ENCODE measurements around the gene GRK2. TPM values are rescaled to one million over a fixed set of nuclear protein-coding genes. Genes with fewer than 3 reads are reported as not detected.

Gene GRK2
- total RNA-seq, 1 donor from 2014 or later: 30.0 TPM

GRCh38 chr11:67281552-67282150 lies 15.4 kb downstream of the GRK2 start:
- Histone ChIP-seq H3K79me2 (ENCODE audit: low read depth) (peaks cover 4% of the 10 kb centered on the region), H3K36me3 (no peaks in the 10 kb centered on the region), H2AFZ (replicated peaks) (no peak overlapping the region), H4K20me1 (ENCODE audit: low read depth) (peaks cover 14% of the 10 kb centered on the region), H3K4me1 (peaks cover 12% of the 10 kb centered on the region), H3K9ac (no peak overlapping the region), H3F3A (ENCODE audit: low read depth) (peaks cover 8% of the 10 kb centered on the region), H3K9me3 (ENCODE audit: low read depth) (no peaks in the 10 kb centered on the region), H3K27me3 (no peaks in the 10 kb centered on the region), H3K4me3 (no peak overlapping the region), H3K4me2 (no peak overlapping the region), H3K27ac (no peak overlapping the region)
- Mint-ChIP-seq H3K36me3 (peaks cover 7% of the 10 kb centered on the region), H3K4me3 (no peak overlapping the region), H3K4me1 (peaks cover 4% of the 10 kb centered on the region), H3K27ac (no peak overlapping the region), H3K27me3 (ENCODE audit: insufficient read depth, low read depth) (peaks cover 5% of the 10 kb centered on the region), H3K9me3 (no peaks in the 10 kb centered on the region)
- no peak for TF ChIP-seq EZH2 (IDR thresholded peaks at IDR 0.05)
- TF ChIP-seq CTCF (IDR thresholded peaks at IDR 0.05): no peak
- no peak for TF ChIP-seq EZH2phosphoT487 (IDR thresholded peaks at IDR 0.05)
- DNase-seq (ENCODE audit: low spot score): no peak

- H3K27me3 ChIP-seq: no peaks in the 10 kb centered on the region
- H3K27ac ChIP-seq: no peak overlapping the region
- no peaks in the 10 kb centered on the region for H3K79me2 ChIP-seq (ENCODE audit: low read depth)
- peaks cover 6% of the 10 kb centered on the region for H3F3A ChIP-seq (ENCODE audit: low read depth)
- Mint-ChIP-seq H3K4me1 (peaks cover 3% of the 10 kb centered on the region), H3K36me3 (peaks cover 7% of the 10 kb centered on the region), H3K27ac (no peak overlapping the region), H3K27me3 (ENCODE audit: insufficient read depth, low read depth) (peaks cover 5% of the 10 kb centered on the region), H3K4me3 (no peak overlapping the region), H3K9me3 (no peaks in the 10 kb centered on the region)
- no peak overlapping the region for H2AFZ ChIP-seq (replicated peaks)
- H3K9me3 ChIP-seq (ENCODE audit: low read depth): no peaks in the 10 kb centered on the region
- no peak overlapping the region for H3K9ac ChIP-seq
- H3K4me1 ChIP-seq: peaks cover 5% of the 10 kb centered on the region
- DNase-seq (ENCODE audit: low spot score): no peak
- no peak overlapping the region for H3K4me3 ChIP-seq
- no peaks in the 10 kb centered on the region for H3K36me3 ChIP-seq
- peaks cover 7% of the 10 kb centered on the region for H4K20me1 ChIP-seq (ENCODE audit: low read depth)
- no peak overlapping the region for H3K4me2 ChIP-seq
- TF ChIP-seq CTCF (IDR thresholded peaks at IDR 0.05) (no peak), EZH2phosphoT487 (IDR thresholded peaks at IDR 0.05) (no peak), EZH2 (IDR thresholded peaks at IDR 0.05) (no peak)
Measured at GRCh38 chr11:67282155-67282875, 16.0 kb downstream of the GRK2 start.

- H3K79me2 ChIP-seq (ENCODE audit: low read depth): no peaks in the 10 kb centered on the region
- H3K36me3 ChIP-seq: no peaks in the 10 kb centered on the region
- no peaks in the 10 kb centered on the region for H3K9me3 ChIP-seq (ENCODE audit: low read depth)
- TF ChIP-seq CTCF (IDR thresholded peaks at IDR 0.05): no peak
- no peak for TF ChIP-seq EZH2phosphoT487 (IDR thresholded peaks at IDR 0.05)
- TF ChIP-seq EZH2 (IDR thresholded peaks at IDR 0.05): no peak
- Mint-ChIP-seq H3K4me1 (peaks cover 9% of the 10 kb centered on the region), H3K27ac (no peak overlapping the region), H3K27me3 (ENCODE audit: insufficient read depth, low read depth) (peaks cover 10% of the 10 kb centered on the region), H3K36me3 (peaks cover 7% of the 10 kb centered on the region), H3K9me3 (no peaks in the 10 kb centered on the region), H3K4me3 (no peak overlapping the region)
- no peak overlapping the region for H3K27ac ChIP-seq
- peaks cover 11% of the 10 kb centered on the region for H3F3A ChIP-seq (ENCODE audit: low read depth)
- H3K4me2 ChIP-seq: no peak overlapping the region
- DNase-seq (ENCODE audit: low spot score): no peak
- no peak overlapping the region for H3K9ac ChIP-seq
- peaks cover 2% of the 10 kb centered on the region for H4K20me1 ChIP-seq (ENCODE audit: low read depth)
- H2AFZ ChIP-seq (replicated peaks): no peak overlapping the region
- no peaks in the 10 kb centered on the region for H3K27me3 ChIP-seq
- no peak overlapping the region for H3K4me3 ChIP-seq
- H3K4me1 ChIP-seq: peaks cover 3% of the 10 kb centered on the region
Measured at GRCh38 chr11:67282876-67283371, 16.7 kb downstream of the GRK2 start.

Measured in neural progenitor cell (in vitro differentiated cells).